ENCODE data around the gene GRIK5. TPM values are rescaled to one million over a fixed set of nuclear protein-coding genes. Genes with fewer than 3 reads are reported as not detected.

Gene GRIK5
- total and polyA plus RNA-seq, 2 donors (not counting 3 experiments of a cell fraction or from before 2014, with no cell fraction given): 0.80 to 2.2 TPM

DNA sequence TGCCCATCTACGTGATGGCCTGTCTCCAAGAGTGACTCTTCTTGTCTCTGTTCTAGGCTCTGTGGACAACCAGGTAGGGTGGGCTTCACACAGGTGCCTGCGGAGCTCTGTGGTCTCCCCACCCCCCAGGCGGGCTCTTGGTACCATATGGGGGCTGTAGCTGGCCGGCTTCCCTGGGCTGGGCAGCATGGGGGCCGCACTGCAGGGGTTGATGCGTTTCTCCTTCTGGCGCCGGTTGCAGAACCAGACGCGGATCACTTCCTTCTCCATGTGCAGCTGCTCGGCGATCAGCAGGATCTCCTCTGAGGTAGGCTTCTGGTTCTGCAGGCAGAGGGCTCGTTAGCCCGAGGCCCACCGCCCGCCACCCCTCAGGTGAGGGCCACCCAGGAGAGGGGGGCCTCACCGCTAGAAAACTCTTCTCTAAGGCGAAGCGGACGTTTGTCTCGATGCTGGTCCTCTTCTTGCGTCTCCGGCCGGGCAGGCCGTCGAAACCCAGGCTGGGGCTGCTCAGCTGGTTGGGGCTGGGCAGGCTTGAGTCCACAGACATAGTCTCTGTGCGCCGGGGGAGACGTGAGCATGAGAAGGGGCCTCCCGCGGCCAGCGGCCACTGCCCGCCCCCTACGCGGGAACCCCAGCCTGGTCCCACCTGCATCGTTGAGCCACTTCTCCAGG lies 25.3 kb upstream of the GRIK5 start:
- Histone ChIP-seq H3K4me1 (ENCODE audit: control insufficient read depth, extremely low read depth, insufficient read depth, low read length) (peaks cover 16% of the 10 kb centered on the region), H3K36me3 (ENCODE audit: control insufficient read depth in 2 of 2, extremely low read depth in 1 of 2, insufficient read depth in 2 of 2, low read length in 2 of 2) (no peaks in the 10 kb centered on the region), H3K4me2 (ENCODE audit: insufficient read depth, low read length) (no peak overlapping the region), H3K9me3 (replicated peaks; ENCODE audit: control insufficient read depth, insufficient read depth, low read length) (no peaks in the 10 kb centered on the region), H2AFZ (ENCODE audit: low read depth, low read length) (no peak overlapping the region), H3K9me1 (replicated peaks; ENCODE audit: control insufficient read depth, extremely low read depth, insufficient read depth, low read length) (no peaks in the 10 kb centered on the region), H3K27ac (ENCODE audit: insufficient read depth, low read depth, low read length) (no peak overlapping the region), H4K20me1 (replicated peaks; ENCODE audit: control insufficient read depth, extremely low read depth, insufficient read depth, low read length) (no peaks in the 10 kb centered on the region), H3K4me3 (replicated peaks in 1 of 3; ENCODE audit: insufficient read depth in 1 of 3, low read depth in 1 of 3, low read length in 3 of 3) (no peak overlapping the region), H3K79me2 (ENCODE audit: control insufficient read depth, insufficient read depth, low read length) (no peaks in the 10 kb centered on the region), H3K9ac (replicated peaks; ENCODE audit: extremely low read depth, insufficient read depth, low read length) (no peak overlapping the region), H3K27me3 (ENCODE audit: control insufficient read depth in 2 of 2, insufficient read depth in 2 of 2, low read length in 2 of 2) (no peaks in the 10 kb centered on the region)
- no TSS peak for BruUV-seq (replicated peaks)
- TF ChIP-seq FOS (IDR thresholded peaks at IDR 0.05; ENCODE audit: borderline replicate concordance, insufficient read depth, low read length) (no peak), GATA2 (IDR thresholded peaks at IDR 0.05; ENCODE audit: insufficient read depth, insufficient read length, low read depth, low read length) (no peak), POLR2A (IDR thresholded peaks at IDR 0.05; ENCODE audit: low read depth, low read length) (no peak), MAX (IDR thresholded peaks at IDR 0.05; ENCODE audit: insufficient read depth, insufficient read length) (no peak), EZH2 (IDR thresholded peaks at IDR 0.05; ENCODE audit: borderline replicate concordance, low read depth, low read length, severe bottlenecking) (no peak), JUN (IDR thresholded peaks at IDR 0.05; ENCODE audit: borderline replicate concordance, insufficient read depth, insufficient read length, low read depth) (no peak), POLR2AphosphoS5 (IDR thresholded peaks at IDR 0.05; ENCODE audit: insufficient read depth, low read depth, low read length) (no peak)
- dilution Hi-C loops (cut with MboI; ENCODE audit: extremely low pct_ligation_motif_present, low sequenced_read_pairs) (no loop called here), intact Hi-C loops (cut with micrococcal nuclease) (no loop called here)
- POLR2A ChIA-PET: no interaction called here
- FAIRE-seq: no peak
- CTCF ChIA-PET: interaction anchor here (0.7 to 1.7 kb wide), 2 partner anchors 14 to 72 kb away, joined by 3 to 4 read pairs; no protein-coding TSS in a partner anchor
- DNase-seq (ENCODE audit: low read depth, low spot score): no peak

DNA sequence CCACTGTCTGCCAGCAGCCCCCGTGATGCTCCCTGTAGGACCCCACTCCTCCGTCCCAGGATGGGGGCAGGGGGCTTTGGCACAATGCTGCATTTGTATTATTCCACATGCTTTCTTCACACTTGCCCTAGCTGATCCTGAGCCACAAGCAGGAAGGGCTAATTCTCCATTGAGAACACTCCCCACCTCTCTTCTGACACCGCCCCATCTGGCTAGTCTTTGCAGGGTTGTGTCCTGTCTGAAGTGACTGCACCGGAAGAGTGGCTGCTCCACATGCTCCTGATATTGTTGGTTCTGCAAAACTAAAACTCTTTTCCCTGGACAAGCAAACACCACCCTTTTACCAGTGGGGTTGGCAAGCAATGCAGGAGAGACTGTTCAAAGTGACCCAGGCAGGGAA lies 23.9 kb upstream of the GRIK5 start:
- Histone ChIP-seq H3K79me2 (ENCODE audit: control insufficient read depth, insufficient read depth, low read length) (no peaks in the 10 kb centered on the region), H3K4me1 (ENCODE audit: control insufficient read depth, extremely low read depth, insufficient read depth, low read length) (peaks cover 18% of the 10 kb centered on the region), H4K20me1 (replicated peaks; ENCODE audit: control insufficient read depth, extremely low read depth, insufficient read depth, low read length) (no peaks in the 10 kb centered on the region), H3K9me1 (replicated peaks; ENCODE audit: control insufficient read depth, extremely low read depth, insufficient read depth, low read length) (no peaks in the 10 kb centered on the region), H3K9me3 (replicated peaks; ENCODE audit: control insufficient read depth, insufficient read depth, low read length) (no peaks in the 10 kb centered on the region), H3K27me3 (ENCODE audit: control insufficient read depth in 2 of 2, insufficient read depth in 2 of 2, low read length in 2 of 2) (no peaks in the 10 kb centered on the region), H3K36me3 (ENCODE audit: control insufficient read depth in 2 of 2, extremely low read depth in 1 of 2, insufficient read depth in 2 of 2, low read length in 2 of 2) (no peaks in the 10 kb centered on the region), H3K9ac (replicated peaks; ENCODE audit: extremely low read depth, insufficient read depth, low read length) (no peak overlapping the region), H3K4me3 (replicated peaks in 1 of 3; ENCODE audit: insufficient read depth in 1 of 3, low read depth in 1 of 3, low read length in 3 of 3) (no peak overlapping the region), H2AFZ (ENCODE audit: low read depth, low read length) (no peak overlapping the region), H3K4me2 (ENCODE audit: insufficient read depth, low read length) (no peak overlapping the region), H3K27ac (ENCODE audit: insufficient read depth, low read depth, low read length) (no peak overlapping the region)
- dilution Hi-C loops (cut with MboI; ENCODE audit: extremely low pct_ligation_motif_present, low sequenced_read_pairs) (no loop called here), intact Hi-C loops (cut with micrococcal nuclease) (loop anchor here (2.0 kb wide), 1 partner anchor 135 kb away; the partner anchor contains the start of gene RABAC1)
- ChIA-PET CTCF (interaction anchor here (1.1 to 1.9 kb wide), 2 partner anchors 12 to 20 kb away, joined by 4 to 6 read pairs; no protein-coding TSS in a partner anchor), POLR2A (no interaction called here)
- peak; percentile 21 for DNase-seq (ENCODE audit: low read depth, low spot score)
- FAIRE-seq: peak; percentile 83
- TF ChIP-seq POLR2AphosphoS5 (IDR thresholded peaks at IDR 0.05; ENCODE audit: insufficient read depth, low read depth, low read length) (no peak), POLR2A (IDR thresholded peaks at IDR 0.05; ENCODE audit: low read depth, low read length) (no peak), MYC (IDR thresholded peaks at IDR 0.05; ENCODE audit: low read depth, low read length) (no peak), CTCF (IDR thresholded peaks at IDR 0.05; ENCODE audit: extremely low read depth in 1 of 2, insufficient read depth in 1 of 2, low read depth in 1 of 2, low read length in 2 of 2) (no peak), JUN (IDR thresholded peaks at IDR 0.05; ENCODE audit: borderline replicate concordance, insufficient read depth, insufficient read length, low read depth) (no peak), FOS (IDR thresholded peaks at IDR 0.05; ENCODE audit: borderline replicate concordance, insufficient read depth, low read length) (no peak), MAX (IDR thresholded peaks at IDR 0.05; ENCODE audit: insufficient read depth, insufficient read length) (no peak), GATA2 (IDR thresholded peaks at IDR 0.05; ENCODE audit: insufficient read depth, insufficient read length, low read depth, low read length) (no peak), EZH2 (IDR thresholded peaks at IDR 0.05; ENCODE audit: borderline replicate concordance, low read depth, low read length, severe bottlenecking) (no peak)
- no TSS peak for BruUV-seq (replicated peaks)

Data from endothelial cell of umbilical vein (primary cell).